GM21737 (cell line): Measurements from ENCODE around the gene KCNAB1.
"Not testable (repeated sequence)": the region's sequence is repeated elsewhere in the genome, so short reads cannot be mapped to it uniquely, and the experiment has no call there.

Experiments
- ATAC-seq: cut with Tn5 transposase; IDR thresholded peaks from one replicate; pipeline ENCODE4 v1.9.1; 2021; ENCODE audit warnings: mild to moderate bottlenecking, moderate library complexity; ENCODE audit not compliant: unreplicated experiment

KCNAB1 gene

GRCh38 chr3:156174229-156174847 lies 54.0 kb downstream of the KCNAB1 start:
- ATAC-seq, result no peak

GRCh38 chr3:156175570-156175969 lies 55.2 kb downstream of the KCNAB1 start:
- no peak for ATAC-seq

GRCh38 chr3:156176048-156176447 lies 55.7 kb downstream of the KCNAB1 start:
- ATAC-seq, result no peak

GRCh38 chr3:156176629-156177210 lies 56.3 kb downstream of the KCNAB1 start:
- no peak for ATAC-seq

- ATAC-seq, result no peak
Observed at GRCh38 chr3:156180077-156180476, 59.7 kb downstream of the KCNAB1 start.

GRCh38 chr3:156181509-156181908 lies 61.1 kb downstream of the KCNAB1 start:
- ATAC-seq, result no peak

GRCh38 chr3:156183396-156183795 lies 63.0 kb downstream of the KCNAB1 start:
- ATAC-seq, result no peak

GRCh38 chr3:156184156-156184555 lies 63.8 kb downstream of the KCNAB1 start:
- no peak for ATAC-seq

- ATAC-seq, result no peak
Observed at GRCh38 chr3:156187146-156187769, 66.9 kb downstream of the KCNAB1 start.

GRCh38 chr3:156188757-156189156 lies 68.4 kb downstream of the KCNAB1 start:
- no peak for ATAC-seq

GRCh38 chr3:156189927-156190326 lies 69.5 kb downstream of the KCNAB1 start:
- ATAC-seq, result no peak

- ATAC-seq, result not testable (repeated sequence)
Observed at GRCh38 chr3:156194945-156195344, 74.6 kb downstream of the KCNAB1 start.

GRCh38 chr3:156197152-156197551 lies 76.8 kb downstream of the KCNAB1 start:
- ATAC-seq, result not testable (repeated sequence)

- no peak for ATAC-seq
Observed at GRCh38 chr3:156201411-156202405, 81.3 kb downstream of the KCNAB1 start.

- no peak for ATAC-seq
Observed at GRCh38 chr3:156206157-156206556, 85.8 kb downstream of the KCNAB1 start.

GRCh38 chr3:156207802-156208685 lies 87.7 kb downstream of the KCNAB1 start:
- no peak for ATAC-seq

GRCh38 chr3:156209631-156210335 lies 89.4 kb downstream of the KCNAB1 start:
- no peak for ATAC-seq

GRCh38 chr3:156211583-156211982 lies 91.2 kb downstream of the KCNAB1 start:
- no peak for ATAC-seq

- ATAC-seq, result no peak
Observed at GRCh38 chr3:156214676-156215075, 94.3 kb downstream of the KCNAB1 start.

GRCh38 chr3:156215751-156216150 lies 95.4 kb downstream of the KCNAB1 start:
- no peak for ATAC-seq
